Keratinocyte (primary cell): Measurements from ENCODE around the gene SLC12A5.

Experiments
- CTCF ChIP-seq, 3 experiments: IDR thresholded peaks in 1 of 3; conservative IDR thresholded peaks in 1 of 3; optimal IDR thresholded peaks in 1 of 3; 2 replicates in 2 of 3; 3 replicates in 1 of 3; pipeline versions ENCODE3 to v1.5.1; 2011; ENCODE audit warnings: low read length in 3 of 3, mild to moderate bottlenecking in 3 of 3, moderate library complexity in 2 of 3, control low read depth in 1 of 3, inconsistent platforms in 1 of 3; ENCODE audit not compliant: insufficient read depth in 2 of 3; ENCODE audit errors: extremely low read depth in 1 of 3
- EZH2 ChIP-seq: IDR thresholded peaks from one replicate; pipeline ENCODE4 v1.6.1; 2012; ENCODE audit warnings: inconsistent platforms, mild to moderate bottlenecking, low read length, moderate library complexity

- TF ChIP-seq CTCF (optimal IDR thresholded peaks at IDR 0.05 in 1 of 3, IDR thresholded peaks at IDR 0.05 in 1 of 3, conservative IDR thresholded peaks at IDR 0.05 in 1 of 3; ENCODE audit: extremely low read depth in 1 of 3, insufficient read depth in 2 of 3, low read length in 3 of 3) (no peak), EZH2 (no peak)
Measured at GRCh38 chr20:46040902-46041535, 12.0 kb downstream of the SLC12A5 start.
